HT1080 (cell line): Measurements from ENCODE around the gene ARF1. TPM values are rescaled to one million over a fixed set of nuclear protein-coding genes. Genes with fewer than 3 reads are reported as not detected.

Experiments
- DNase-seq: peaks from one replicate; pipeline ENCODE4 v3.0.0-alpha.2; 2015; ENCODE audit warnings: low read depth
- total RNA-seq: library from RNA; depleted of rRNA; stranded (reverse); fragments of >200 nt; shearing (Covaris generic); gene quantifications from 2 replicates; pipeline ENCODE4 v1.2.3, GENCODE V29; 2014

Gene ARF1
- total RNA-seq, 1 experiment from 2014 or later = 355 TPM

- DNase-seq = no peak
Observed at GRCh38 chr1:228048659-228049298, 33.7 kb upstream of the ARF1 start.

DNA sequence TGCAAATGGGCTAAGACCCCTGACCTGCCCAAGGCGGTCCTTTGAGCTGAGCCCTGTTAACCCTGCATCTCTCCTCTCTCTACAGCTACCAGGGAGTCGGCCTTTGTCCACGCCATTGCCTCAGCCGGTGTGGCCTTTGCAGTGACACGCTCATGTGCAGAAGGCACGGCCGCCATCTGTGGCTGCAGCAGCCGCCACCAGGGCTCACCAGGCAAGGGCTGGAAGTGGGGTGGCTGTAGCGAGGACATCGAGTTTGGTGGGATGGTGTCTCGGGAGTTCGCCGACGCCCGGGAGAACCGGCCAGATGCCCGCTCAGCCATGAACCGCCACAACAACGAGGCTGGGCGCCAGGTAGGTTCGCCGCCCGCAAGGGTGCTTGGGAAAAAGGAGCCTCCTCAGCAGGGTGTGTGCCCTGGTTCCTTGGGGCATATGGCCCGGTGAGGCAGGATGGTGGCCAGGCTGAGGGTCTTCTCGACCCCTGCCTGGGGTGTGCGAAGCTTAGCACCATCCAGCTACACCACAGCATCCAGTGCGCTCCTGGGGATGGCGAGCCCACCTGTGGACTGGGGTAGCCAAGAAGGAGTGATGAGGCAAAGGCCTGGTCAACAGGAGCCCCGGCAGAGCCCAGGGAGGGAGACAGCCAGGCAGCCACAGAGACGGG lies 31.8 kb upstream of the ARF1 start:
- no peak for DNase-seq

DNA sequence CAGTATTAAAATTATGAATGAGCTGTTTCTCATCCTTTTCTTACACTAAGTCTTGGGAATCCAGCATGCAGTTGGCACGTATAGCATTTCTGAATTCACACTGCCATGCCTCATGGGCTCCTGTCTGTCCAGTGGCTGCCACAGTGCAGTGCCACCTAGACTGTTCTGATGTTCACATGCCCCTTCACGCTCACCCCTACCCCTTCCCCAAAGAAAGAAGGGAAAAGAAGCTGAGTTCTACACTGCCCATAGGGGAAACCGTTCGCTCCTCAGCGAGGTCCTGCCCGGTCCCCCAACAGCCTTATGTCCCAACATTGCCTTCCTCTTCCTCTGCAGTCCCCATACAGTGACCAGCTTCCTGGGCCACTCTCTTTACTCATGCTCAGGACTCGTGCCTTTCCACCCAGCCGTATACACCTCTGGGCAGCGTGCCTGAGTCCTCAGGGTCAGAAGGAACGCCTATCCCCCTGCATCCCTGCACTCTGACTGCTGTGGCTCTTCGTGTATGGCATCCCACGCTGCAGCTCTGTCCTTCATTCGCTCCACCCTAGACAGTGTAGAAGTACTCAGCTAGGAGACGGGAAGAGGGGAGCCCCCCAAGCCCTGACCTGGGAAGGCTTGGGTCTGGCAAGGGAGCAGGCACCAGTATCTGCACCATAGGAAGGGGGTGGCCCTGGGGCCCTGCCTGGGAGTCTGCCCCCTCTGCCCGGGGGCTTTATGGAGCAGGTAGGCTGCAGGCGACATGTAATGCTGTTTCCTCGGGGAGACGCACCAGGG lies 24.1 kb upstream of the ARF1 start:
- no peak for DNase-seq

GRCh38 chr1:228058949-228059633 lies 23.4 kb upstream of the ARF1 start:
- DNase-seq = no peak

DNA sequence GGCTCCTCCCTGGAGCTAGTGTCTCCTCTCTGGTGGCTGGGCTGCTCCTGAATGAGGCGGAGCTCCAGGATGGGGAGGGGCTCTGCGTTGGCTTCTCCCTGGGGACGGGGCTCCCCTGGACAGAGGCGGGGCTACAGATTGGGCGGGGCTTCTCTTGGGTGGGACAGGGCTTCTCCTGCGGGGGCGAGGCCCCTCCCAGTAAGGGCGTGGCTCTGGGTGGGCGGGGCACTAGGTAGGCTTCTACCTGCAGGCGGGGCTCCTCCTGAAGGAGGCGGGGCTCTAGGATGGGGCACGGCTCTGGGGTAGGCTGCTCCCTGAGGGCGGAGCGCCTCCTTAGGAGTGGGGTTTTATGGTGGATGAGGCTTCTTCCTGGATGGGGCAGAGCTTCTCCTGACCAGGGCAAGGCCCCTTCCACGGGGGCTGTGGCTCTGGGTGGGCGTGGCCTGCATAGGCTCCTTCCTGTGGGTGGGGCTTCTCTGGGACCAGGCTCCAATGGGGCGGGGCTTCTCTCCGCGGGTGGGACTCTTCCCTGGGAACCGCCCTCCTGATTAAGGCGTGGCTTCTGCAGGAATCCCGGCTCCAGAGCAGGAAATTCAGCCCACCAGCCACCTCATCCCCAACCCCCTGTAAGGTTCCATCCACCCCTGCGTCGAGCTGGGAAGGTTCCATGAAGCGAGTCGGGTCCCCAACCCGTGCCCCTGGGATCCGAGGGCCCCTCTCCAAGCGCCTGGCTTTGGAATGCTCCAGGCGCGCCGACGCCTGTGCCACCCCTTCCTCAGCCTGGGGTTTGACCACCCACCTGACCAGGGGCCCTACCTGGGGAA lies 22.7 kb upstream of the ARF1 start:
- peak; percentile 39 for DNase-seq

DNA sequence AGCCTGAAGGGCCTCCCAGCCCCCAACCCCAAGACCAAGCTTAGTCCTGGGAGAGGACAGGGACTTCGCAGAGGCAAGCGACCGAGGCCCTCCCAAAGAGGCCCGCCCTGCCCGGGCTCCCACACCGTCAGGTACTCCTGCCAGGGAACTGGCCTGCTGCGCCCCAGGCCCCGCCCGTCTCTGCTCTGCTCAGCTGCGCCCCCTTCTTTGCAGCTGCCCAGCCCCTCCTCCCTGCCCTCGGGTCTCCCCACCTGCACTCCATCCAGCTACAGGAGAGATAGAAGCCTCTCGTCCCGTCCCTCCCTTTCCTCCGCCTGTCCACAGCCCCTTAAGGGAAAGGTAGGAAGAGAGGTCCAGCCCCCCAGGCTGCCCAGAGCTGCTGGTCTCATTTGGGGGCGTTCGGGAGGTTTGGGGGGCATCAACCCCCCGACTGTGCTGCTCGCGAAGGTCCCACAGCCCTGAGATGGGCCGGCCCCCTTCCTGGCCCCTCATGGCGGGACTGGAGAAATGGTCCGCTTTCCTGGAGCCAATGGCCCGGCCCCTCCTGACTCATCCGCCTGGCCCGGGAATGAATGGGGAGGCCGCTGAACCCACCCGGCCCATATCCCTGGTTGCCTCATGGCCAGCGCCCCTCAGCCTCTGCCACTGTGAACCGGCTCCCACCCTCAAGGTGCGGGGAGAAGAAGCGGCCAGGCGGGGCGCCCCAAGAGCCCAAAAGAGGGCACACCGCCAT lies 21.9 kb upstream of the ARF1 start:
- DNase-seq = no peak

- DNase-seq = no peak
Observed at GRCh38 chr1:228061411-228062084, 21.0 kb upstream of the ARF1 start.

DNA sequence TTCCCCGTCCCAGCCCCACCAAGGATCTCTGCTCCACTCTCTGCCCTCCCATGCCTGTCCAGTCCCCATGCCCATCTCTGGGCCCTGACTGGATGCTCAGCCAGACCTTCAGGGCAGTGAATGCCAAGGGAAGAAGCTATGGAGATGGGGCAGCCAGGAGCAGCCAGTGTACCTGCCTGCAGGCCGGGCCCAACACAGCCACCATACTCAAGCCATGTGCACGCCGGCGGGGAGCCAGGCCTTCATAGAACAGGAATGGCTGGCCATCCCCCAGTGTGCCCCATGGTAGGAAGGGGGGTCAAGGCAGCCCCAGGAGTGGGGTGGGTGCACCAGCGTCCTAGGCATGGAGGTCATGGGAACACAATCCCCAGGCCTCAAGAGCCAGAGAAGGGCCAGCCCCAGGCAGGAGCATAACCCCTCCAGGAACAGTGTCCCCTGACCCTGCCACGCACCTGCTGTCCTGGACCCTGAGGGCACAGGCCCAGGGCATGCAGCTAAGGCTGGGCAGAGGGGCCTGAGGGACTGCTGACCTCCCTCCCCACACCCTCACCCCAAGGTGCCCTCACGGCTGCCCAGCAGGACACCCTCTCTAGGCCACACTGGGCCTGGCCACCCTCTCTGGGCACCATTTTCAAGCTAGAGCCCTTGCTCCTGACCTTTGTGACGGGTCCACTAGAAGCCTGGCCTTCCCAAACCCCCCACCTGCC lies 20.3 kb upstream of the ARF1 start:
- DNase-seq = no peak

GRCh38 chr1:228062812-228063211 lies 19.7 kb upstream of the ARF1 start:
- DNase-seq = no peak

DNA sequence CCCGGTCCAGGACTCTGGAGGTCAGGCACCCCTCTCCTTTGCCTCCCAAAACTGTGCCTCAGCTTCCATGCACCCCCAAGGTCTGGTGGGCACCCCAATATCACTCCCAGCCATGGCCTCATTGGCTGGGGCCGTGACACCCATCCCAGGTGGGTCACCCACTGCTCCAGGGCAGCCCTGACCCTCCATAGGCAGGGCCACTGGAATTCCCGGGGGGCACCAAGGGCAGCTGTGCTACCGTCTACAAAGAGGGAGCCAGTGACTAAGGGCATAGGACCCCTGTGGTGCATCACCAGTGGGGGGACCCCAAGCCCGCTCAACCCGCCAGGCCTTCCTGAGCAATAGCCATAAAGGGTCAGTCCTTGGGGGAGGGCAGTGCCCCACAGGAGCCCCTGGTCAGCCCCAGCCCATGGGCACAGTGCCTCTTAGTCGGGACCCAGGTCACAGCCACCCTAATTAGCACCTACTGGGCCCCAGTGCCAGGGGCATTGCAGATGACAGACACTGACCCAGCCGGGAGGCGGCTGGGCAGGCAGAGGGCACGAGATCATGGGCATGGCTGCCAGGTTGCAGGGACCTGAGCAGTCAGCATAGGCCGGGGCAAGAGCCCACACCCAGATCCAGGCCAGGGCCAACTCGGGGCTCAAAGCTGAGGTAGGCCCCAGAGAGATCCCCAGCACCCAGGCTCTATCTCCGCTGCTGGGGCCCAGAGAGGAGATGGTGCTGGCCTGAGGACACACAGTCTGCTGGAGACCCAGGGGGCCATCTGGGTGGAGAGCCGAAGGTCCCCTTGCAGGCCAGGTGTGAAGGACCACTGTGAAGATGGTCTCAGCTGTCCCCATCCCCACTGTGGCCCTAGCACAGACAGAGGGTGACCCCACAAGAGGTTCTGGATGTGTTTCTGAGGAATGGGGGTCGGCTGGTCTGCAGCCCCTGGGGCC lies 19.0 kb upstream of the ARF1 start:
- no peak for DNase-seq

DNA sequence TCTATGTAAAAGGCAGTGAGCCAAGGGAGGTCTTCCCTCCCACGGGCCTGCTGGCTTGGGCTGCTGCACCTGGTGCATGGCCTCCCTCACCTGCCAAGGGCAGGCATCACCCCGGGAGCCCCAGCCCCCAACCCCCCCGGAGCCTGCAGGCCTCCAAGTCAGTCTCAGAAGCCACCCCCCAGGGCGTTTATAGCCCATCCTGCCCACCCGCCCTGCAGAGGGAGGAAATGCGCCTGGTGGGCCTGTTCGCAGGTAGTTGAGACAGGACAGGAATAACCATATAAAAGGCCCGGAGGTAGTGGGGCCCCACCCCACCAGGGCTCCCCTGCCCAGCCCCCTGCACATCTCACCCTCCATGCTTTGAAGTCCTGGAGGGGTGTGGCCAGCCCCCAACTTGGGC lies 18.2 kb upstream of the ARF1 start:
- DNase-seq = no peak

DNA sequence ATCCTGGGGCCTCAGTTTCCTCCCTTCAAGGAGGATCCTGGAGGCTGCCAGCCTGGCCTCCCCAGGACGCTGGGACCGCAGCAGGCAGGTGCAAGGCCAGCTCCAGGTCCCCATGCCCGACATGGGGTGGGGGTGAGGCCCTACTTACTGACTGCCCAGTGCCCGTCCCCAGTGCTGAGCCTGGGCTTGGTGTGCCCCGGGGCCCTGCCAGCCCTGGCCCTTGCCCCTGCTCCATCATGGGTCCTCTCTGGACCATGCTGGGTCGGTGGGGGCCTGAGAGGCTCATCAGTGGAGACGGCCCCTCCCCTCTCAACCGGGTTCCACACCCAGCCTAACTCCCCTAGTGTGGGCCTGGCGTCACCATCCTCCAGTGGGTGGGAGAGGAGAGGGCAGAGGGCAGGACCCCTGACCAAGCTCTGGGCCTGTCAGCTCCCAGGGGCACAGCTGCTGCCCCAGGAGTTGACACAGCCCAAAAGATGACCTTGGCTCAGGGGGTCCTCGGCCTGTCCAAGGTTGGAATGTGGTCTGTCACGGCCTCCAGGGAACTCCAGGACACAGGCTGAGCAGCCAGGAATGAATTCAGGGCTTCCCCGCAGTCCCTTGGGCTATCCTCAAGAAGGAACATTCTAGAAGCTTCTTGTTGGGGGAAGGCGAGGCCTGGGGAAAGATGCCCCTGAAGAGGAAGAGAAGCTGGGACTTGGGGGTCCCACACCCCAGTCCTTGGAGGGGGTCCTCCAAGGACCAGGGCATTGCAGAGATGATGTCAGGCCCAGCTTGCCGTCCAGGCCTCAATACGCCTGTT lies 17.6 kb upstream of the ARF1 start:
- no peak for DNase-seq

DNA sequence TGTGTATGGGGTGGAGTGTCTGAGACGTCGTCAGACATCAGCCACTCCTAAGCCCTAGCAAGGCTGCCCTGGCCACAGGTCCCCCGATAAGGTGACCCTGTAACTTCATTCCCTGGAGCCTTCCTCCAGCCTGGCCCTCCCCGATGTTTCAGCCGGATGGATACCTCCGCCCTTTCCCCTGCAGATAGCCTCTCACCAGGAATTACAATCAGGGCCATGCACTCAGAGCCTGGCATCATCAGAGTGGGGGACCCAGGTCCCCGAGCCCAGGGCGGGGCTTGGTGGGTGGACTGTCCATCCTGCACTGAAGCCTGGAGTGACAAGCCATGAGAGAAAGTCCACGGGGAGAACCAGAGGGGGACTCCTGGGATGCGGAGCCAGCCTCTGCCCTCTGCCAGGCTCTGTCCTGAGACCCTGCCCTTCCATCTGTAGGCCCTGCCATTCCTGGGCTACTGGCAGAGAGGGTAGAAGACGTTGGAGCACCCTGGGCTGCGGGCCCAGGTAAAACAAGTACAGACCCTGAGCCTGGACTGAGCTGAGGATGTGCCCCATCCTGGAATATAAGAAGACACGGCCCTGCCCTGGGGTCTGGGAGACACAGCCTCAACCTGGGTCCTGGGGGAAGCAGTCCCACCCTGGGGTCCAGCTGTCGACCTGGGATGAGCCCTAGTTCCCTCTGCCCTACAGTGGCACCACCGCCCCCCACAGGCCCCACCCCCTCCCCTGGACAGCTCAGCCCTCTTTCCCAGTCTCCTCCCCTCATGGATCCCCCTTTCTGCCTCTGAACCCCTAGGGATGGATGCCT lies 16.8 kb upstream of the ARF1 start:
- DNase-seq = no peak

- DNase-seq = no peak
Observed at GRCh38 chr1:228066416-228066815, 16.1 kb upstream of the ARF1 start.

GRCh38 chr1:228066891-228067654 lies 15.4 kb upstream of the ARF1 start:
- no peak for DNase-seq

- DNase-seq = no peak
Observed at GRCh38 chr1:228068359-228068758, 14.1 kb upstream of the ARF1 start.
